GM11168 (cell line): ENCODE data around the gene NACC2.

Source experiments
- in situ Hi-C: fragments of 300-500 bp; cut with MboI; formaldehyde crosslinking; loops from one replicate; pipeline ENCODE4 v1.12.0; 2022; ENCODE audit warnings: low sequenced_read_pairs; ENCODE audit not compliant: unreplicated experiment

Gene NACC2

GRCh38 chr9:136060671-136061371 lies 34.3 kb downstream of the NACC2 start:
- in situ Hi-C loops, result no loop called here

DNA sequence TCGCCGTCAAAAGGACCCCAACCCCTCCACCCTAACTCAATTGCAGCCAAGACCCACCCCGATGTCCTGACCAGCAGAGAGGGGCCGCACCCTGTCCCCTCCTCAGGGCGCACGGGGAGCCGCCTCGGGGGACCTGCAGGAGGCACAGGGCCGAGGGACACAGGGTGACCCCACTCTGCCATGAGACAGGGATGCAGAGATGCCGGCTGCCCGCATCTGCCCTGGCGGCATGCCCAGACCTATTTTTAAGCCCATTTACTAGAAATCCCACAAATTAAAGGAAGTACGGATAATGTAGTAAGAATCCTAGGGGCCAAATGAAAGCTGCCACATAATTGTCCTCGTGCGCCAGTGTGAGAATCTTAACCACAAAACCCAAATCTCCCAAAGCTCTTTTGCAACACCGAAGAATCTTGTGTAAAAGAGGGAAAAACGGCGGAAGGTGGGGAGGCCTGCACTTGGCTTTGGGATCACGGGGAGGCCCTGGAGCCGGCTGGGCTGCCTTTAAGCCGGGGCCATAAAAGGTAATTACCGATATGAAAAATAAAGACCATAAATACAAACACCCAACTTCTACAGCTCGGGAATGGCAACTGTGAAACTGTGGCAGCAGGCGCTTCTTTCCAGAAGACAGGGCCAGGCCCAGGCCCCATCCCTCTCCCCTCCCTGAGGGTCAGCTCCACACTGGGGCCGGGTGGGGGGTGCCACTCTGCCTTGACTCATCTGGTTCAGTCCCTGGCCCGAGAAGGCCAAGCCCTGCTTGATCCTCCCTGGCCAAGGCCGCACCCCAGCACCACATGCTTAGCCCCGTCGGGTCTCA lies 35.0 kb downstream of the NACC2 start:
- in situ Hi-C loops, result no loop called here

- in situ Hi-C loops, result no loop called here
Measured at GRCh38 chr9:136059321-136059791, 35.7 kb downstream of the NACC2 start.

DNA sequence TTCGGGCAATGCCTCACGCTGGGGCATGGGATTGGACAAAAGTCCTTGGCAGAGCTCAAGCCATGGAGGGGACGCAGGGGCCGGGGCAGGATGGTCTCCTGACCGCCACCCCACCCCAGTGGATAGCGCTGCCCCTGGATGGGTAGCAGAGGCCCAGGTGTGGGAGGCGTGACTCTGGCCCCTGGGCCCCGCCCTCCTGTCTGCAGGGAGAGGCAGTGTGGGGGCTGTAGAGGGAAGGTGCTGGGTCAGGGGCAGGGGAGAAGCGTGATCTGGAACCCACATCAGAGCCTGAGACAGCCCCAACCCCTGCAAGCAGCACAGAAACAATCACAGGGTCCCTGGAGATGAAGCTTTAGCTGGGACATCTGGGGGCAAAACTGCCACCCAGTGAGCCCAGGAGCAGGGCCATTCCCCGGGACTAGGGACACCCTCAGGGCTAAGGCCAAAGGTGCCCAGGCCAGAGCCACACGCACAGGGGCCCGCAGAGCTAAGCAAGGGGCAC lies 36.2 kb downstream of the NACC2 start:
- in situ Hi-C loops, result no loop called here

GRCh38 chr9:136058084-136058483 lies 37.0 kb downstream of the NACC2 start:
- in situ Hi-C loops, result no loop called here

DNA sequence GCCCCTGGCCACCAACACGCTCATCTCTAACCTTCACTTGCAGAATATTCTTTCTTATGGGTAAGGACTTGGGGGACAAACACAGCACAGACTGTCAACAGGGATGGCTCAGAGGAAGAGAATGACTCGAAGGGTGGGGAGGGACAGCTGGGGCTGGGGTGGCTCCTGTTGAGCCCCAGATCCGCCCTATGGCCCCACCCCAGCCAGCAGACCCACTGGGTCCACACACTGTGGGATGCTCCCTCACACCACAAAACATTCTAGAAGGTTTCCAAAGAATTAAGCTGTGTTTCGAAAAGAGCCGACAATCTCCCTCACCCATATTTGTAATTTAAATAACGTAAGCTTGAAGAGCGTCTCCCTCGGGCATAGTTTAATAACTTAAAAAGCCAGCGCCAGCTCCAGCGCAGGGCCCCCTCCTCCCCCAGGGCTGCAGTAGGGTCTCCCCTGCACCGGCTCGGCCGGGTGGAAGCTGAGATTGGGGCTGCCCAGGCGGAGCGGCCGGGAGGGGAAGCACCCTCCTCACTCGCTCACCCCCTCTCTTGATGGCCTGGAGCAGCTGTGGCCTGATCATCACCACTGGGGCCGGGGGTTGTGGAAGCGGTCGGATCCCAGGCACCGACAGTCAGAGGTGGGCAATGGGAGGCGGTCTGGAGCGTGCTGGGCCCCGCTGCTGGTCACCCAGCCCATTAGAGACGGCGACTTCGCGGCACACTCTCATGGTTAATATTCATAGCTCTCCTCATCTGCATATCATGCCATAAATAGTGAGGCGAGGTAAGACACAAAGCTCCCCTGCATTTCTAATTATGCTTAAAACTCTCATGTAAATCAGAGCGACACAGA lies 37.6 kb downstream of the NACC2 start:
- in situ Hi-C loops, result no loop called here

GRCh38 chr9:136056546-136057235 lies 38.4 kb downstream of the NACC2 start:
- in situ Hi-C loops, result no loop called here

DNA sequence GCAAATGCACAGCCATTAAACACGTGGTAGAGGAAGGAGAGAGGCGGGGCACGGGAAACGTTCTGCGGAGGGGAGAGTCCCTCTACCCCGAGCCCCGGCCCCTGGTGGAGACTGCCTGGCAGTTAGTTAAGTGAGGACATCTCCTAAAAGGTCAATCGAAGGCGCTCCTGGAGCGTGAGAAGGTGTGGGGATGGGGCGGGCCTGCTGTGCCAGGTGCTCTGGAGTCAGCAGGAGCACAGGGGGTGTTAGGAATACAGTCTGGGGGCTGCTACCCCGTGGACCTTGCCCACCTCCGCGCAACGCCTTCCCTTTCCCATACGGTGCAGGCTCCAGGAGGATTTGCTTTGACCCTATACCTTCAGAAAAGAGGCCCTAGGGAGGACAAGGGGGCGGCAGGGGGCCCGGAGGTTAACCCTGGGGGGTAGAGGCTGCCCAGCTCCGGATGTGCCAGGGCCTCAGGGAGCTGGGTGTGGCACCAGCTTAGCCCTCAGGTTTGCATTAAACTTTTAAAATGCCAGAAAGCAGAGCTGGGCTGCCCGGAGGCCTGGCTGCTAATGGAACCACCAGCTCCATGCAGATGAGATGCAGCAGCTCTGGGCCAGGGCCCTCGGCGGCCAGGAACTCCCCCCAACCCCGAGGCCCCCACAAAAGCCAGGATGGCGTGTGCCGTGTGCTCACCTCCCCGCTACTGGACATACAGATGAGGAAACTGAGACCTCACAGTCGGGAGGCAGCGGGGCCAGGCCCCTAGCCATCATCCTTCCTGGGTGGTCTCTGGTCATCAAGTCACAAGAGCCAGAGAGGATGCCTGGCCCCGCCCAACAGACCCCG lies 39.2 kb downstream of the NACC2 start:
- in situ Hi-C loops, result no loop called here

GRCh38 chr9:136054798-136055714 lies 40.0 kb downstream of the NACC2 start:
- in situ Hi-C loops, result no loop called here

GRCh38 chr9:136054146-136054545 lies 40.9 kb downstream of the NACC2 start:
- in situ Hi-C loops, result no loop called here

- in situ Hi-C loops, result no loop called here
Measured at GRCh38 chr9:136053757-136054142, 41.3 kb downstream of the NACC2 start.

GRCh38 chr9:136052991-136053756 lies 41.9 kb downstream of the NACC2 start:
- in situ Hi-C loops, result no loop called here

GRCh38 chr9:136052472-136052880 lies 42.6 kb downstream of the NACC2 start:
- in situ Hi-C loops, result no loop called here

DNA sequence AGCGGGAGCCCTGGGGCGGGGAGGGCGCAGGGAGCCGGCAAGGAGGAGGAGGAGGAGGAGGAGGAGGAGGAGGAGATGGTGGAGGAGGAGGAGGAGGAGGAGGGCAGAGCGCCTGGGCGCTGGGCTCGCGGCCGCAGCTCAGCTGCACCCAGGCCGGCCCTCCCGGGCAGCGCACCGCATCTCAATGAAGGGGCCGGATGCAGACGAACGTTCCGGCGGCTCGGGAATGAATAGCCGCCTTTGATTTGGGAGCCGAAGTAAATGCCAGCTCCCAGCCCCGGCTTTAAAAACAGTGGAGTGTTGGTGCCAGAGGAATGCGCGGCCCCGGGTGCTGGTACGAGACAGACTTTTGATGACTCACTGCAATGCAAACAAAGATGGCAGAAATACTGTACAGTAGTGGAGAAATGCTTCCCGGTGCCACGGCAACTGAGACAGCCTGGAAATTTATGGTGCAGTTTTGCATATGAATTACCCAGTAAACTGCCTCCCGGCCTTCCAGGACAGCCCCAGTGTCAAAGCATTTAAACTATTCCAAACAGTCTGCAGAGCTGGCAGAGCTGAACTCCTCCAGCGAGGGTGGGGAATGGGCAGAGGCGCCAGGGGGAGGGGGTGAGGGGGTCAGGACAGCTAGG lies 43.1 kb downstream of the NACC2 start:
- in situ Hi-C loops, result no loop called here

- in situ Hi-C loops, result no loop called here
Measured at GRCh38 chr9:136051453-136051836, 43.6 kb downstream of the NACC2 start.

GRCh38 chr9:136050701-136051452 lies 44.2 kb downstream of the NACC2 start:
- in situ Hi-C loops, result no loop called here
